ENCODE measurements around the gene ISLR.

DNA sequence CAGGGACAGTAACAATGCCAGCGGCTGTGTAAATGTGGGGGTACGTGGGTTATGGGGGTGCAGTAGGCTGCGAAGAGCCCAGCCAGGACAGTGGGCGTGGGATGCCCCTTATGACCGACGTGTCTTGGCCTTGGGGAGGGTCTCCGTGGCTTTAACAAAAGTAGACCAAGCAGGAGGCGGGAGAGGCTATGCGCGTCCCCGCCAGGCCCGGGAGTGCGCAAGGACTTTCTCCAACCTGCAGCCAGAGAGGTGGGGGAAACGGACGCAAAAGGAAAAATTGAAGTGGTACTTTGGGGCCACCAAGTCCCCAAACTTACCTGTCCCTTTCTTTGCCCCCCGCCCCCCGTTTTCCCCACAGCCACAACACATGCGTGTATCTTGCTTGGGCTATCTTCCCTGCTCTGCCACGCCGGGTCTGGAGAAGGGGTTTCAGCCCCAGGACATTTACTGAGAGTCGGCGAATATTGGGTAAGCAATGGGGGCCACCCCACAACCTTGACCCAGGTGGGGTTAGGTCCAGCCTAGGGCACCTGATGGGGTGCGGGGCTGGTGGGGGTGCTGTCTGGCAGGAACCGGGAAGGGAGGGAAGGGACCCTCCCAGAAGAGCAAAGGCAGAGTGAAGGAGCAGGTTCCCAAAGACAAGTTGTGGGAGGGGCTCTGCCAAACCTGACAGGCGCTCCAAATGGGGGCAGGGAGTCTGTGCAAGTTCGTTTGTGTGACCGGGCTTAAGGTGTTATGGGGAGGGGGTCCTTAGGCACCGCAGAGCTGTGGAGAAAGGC is 42.5 kb upstream of the ISLR start:
- TF ChIP-seq, protein P1, sequence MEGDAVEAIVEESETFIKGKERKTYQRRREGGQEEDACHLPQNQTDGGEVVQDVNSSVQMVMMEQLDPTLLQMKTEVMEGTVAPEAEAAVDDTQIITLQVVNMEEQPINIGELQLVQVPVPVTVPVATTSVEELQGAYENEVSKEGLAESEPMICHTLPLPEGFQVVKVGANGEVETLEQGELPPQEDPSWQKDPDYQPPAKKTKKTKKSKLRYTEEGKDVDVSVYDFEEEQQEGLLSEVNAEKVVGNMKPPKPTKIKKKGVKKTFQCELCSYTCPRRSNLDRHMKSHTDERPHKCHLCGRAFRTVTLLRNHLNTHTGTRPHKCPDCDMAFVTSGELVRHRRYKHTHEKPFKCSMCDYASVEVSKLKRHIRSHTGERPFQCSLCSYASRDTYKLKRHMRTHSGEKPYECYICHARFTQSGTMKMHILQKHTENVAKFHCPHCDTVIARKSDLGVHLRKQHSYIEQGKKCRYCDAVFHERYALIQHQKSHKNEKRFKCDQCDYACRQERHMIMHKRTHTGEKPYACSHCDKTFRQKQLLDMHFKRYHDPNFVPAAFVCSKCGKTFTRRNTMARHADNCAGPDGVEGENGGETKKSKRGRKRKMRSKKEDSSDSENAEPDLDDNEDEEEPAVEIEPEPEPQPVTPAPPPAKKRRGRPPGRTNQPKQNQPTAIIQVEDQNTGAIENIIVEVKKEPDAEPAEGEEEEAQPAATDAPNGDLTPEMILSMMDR (conservative IDR thresholded peaks at IDR 0.05 in 1 of 2, IDR thresholded peaks at IDR 0.05 in 1 of 2; ENCODE audit: low read depth in 1 of 2, low read length in 2 of 2), result no peak
- no peak for TF ChIP-seq EZH2 (IDR thresholded peaks at IDR 0.05; ENCODE audit: low read length, missing control alignments)

All from fibroblast of lung (primary cell).